ENCODE results near the gene UPF2. TPM values are rescaled to one million over a fixed set of nuclear protein-coding genes. Genes with fewer than 3 reads are reported as not detected.

Gene UPF2
- total RNA-seq, 1 donor from 2014 or later: 21.6 TPM

- H3K27ac ChIP-seq: no peak overlapping the region
- no peaks in the 10 kb centered on the region for H3K36me3 ChIP-seq
- TF ChIP-seq POLR2A (IDR thresholded peaks at IDR 0.05): no peak
- no peak for TF ChIP-seq POLR2AphosphoS5 (IDR thresholded peaks at IDR 0.05; ENCODE audit: insufficient read depth in 1 of 2, low read depth in 1 of 2)
- no peak for TF ChIP-seq CTCF (IDR thresholded peaks at IDR 0.05)
- DNase-seq (ENCODE audit: extremely low spot score in 2 of 2): no peak
- H3K4me1 ChIP-seq: peaks cover 4% of the 10 kb centered on the region
- no peaks in the 10 kb centered on the region for H3K9me3 ChIP-seq
- H3K4me3 ChIP-seq: no peak overlapping the region
- intact Hi-C loops (cut with DNase I): loop anchor here (5.0 kb wide), 1 partner anchor 873 kb away; no protein-coding TSS in a partner anchor
- H3K27me3 ChIP-seq: no peaks in the 10 kb centered on the region
Measured at GRCh38 chr10:12055732-12056131, 13.1 kb upstream of the UPF2 start.

GRCh38 chr10:12051241-12051640 lies 8.6 kb upstream of the UPF2 start:
- H3K4me3 ChIP-seq: no peak overlapping the region

GRCh38 chr10:12050528-12050927 lies 7.9 kb upstream of the UPF2 start:
- Histone ChIP-seq H3K4me1 (peaks cover 4% of the 10 kb centered on the region), H3K27ac (no peak overlapping the region), H3K27me3 (no peaks in the 10 kb centered on the region), H3K36me3 (no peaks in the 10 kb centered on the region), H3K9me3 (no peaks in the 10 kb centered on the region), H3K4me3 (no peak overlapping the region)
- TF ChIP-seq POLR2AphosphoS5 (IDR thresholded peaks at IDR 0.05; ENCODE audit: insufficient read depth in 1 of 2, low read depth in 1 of 2) (no peak), CTCF (IDR thresholded peaks at IDR 0.05) (no peak), POLR2A (IDR thresholded peaks at IDR 0.05) (no peak)
- no peak for DNase-seq (ENCODE audit: extremely low spot score in 2 of 2)
- intact Hi-C loops (cut with DNase I): no loop called here

More at GRCh38 chr10:12051241-12051640, 8.6 kb upstream of the UPF2 start:
- DNase-seq (ENCODE audit: extremely low spot score in 2 of 2): no peak
- TF ChIP-seq CTCF (IDR thresholded peaks at IDR 0.05) (no peak), POLR2AphosphoS5 (IDR thresholded peaks at IDR 0.05; ENCODE audit: insufficient read depth in 1 of 2, low read depth in 1 of 2) (no peak), POLR2A (IDR thresholded peaks at IDR 0.05) (no peak)
- intact Hi-C loops (cut with DNase I): no loop called here
- Histone ChIP-seq H3K36me3 (no peaks in the 10 kb centered on the region), H3K4me1 (peaks cover 4% of the 10 kb centered on the region), H3K27me3 (no peaks in the 10 kb centered on the region), H3K27ac (no peak overlapping the region), H3K9me3 (no peaks in the 10 kb centered on the region)

GRCh38 chr10:12048547-12048946 lies 5.9 kb upstream of the UPF2 start:
- no peak for TF ChIP-seq POLR2A (IDR thresholded peaks at IDR 0.05)
- TF ChIP-seq POLR2AphosphoS5 (IDR thresholded peaks at IDR 0.05; ENCODE audit: insufficient read depth in 1 of 2, low read depth in 1 of 2): no peak
- TF ChIP-seq CTCF (IDR thresholded peaks at IDR 0.05): no peak
- Histone ChIP-seq H3K4me1 (no peaks in the 10 kb centered on the region), H3K4me3 (no peak overlapping the region), H3K9me3 (no peaks in the 10 kb centered on the region), H3K36me3 (no peaks in the 10 kb centered on the region), H3K27ac (no peak overlapping the region), H3K27me3 (no peaks in the 10 kb centered on the region)
- DNase-seq (ENCODE audit: extremely low spot score in 2 of 2): no peak
- intact Hi-C loops (cut with DNase I): no loop called here

- Histone ChIP-seq H3K4me1 (peaks cover 14% of the 10 kb centered on the region), H3K4me3 (no peak overlapping the region), H3K36me3 (no peaks in the 10 kb centered on the region), H3K27ac (no peak overlapping the region), H3K9me3 (no peaks in the 10 kb centered on the region), H3K27me3 (no peaks in the 10 kb centered on the region)
- intact Hi-C loops (cut with DNase I): no loop called here
- TF ChIP-seq POLR2AphosphoS5 (IDR thresholded peaks at IDR 0.05; ENCODE audit: insufficient read depth in 1 of 2, low read depth in 1 of 2) (no peak), POLR2A (IDR thresholded peaks at IDR 0.05) (no peak), CTCF (IDR thresholded peaks at IDR 0.05) (no peak)
- no peak for DNase-seq (ENCODE audit: extremely low spot score in 2 of 2)
Measured at GRCh38 chr10:12045596-12045995, 3.0 kb upstream of the UPF2 start.
